HUDEP-2 (cell line): Measurements from ENCODE around the gene SH3PXD2B.

Experiments
- DNase-seq, 76 experiments: peaks; one replicate each; lab custom pipeline; 2025; ENCODE audit not compliant: unreplicated experiment in 76 of 76; lab: John Stamatoyannopoulos, UW

The SH3PXD2B gene

DNA sequence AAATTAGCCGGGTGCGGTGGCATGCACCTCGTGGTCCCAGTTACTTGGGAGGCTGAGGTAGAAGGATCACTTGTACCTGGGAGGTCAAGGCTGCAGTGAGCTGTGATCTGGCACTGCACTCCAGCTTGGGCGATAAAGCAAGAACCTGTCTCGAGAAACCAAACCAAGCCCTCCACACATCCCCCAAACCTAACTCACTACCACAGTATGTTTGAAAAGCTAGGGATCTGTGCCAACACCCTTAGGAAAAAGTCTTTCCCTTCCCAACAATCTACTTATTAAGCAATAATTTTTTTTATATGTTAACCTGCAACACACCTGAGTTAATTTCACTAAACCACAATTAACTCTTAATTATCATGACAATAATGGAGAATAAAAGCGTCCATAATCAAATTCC, 173.0 kb downstream of the SH3PXD2B start:
- DNase-seq: no peak

DNA sequence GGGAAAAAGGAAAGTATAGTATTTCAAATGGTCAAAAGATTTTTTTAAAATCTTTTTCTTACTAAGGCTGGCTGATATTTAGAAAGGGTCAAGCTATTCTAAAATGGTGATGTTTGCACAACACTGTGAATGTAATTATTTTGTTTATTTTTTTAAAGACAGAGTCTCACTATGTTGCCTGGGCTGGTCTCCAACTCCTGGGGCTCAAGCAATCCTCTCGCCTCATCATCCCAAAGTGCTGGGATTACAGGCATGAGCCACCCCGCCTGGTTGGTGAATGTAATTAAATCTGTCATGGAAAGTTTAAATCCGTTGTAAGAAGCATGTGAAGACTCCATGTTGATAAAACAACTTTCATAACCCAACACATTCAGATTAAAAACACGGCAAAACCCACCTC, 173.4 kb downstream of the SH3PXD2B start:
- DNase-seq: no peak

DNA sequence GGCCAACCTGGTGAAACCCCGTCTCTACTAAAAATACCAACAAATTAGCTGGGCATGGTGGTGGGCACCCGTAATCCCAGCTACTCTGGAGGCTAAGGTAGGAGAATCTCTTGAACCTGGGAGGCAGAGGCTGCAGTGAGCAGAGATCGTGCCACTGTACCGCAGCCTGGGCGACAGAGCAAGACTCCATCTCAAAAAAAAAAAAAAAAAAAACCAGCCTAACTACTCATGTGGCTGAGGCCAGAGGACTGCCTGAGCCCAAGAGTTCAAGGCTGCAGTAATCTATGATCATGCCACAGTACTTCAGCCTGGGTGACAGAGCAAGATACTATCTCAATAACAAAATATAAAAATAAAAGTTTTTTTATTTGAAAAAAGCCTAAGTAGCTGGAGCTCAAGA, 174.0 kb downstream of the SH3PXD2B start:
- DNase-seq: no peak

GRCh38 chr5:172278356-172278755, 176.0 kb downstream of the SH3PXD2B start:
- DNase-seq: no peak

DNA sequence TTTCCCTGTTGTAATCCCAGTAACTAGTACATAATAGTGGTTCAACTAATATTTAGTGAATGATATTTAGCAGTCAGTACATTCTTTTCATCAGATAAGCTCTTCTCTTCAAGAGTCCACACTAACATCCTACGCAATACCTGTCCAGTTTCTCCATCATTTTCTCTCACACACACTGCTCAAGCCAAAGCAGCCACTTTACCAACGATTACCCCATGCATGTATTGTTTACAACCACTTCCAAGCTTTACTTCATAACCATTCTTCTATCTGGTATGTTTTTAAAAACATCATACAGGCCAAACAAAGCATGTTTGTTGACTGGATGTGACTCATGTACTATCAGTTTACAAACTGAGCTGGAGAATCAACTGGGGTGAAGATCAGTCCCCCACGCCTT, 178.1 kb downstream of the SH3PXD2B start:
- DNase-seq: no peak
